Subcutaneous adipose tissue (tissue), 4 donors: ENCODE results near the gene PICK1. TPM values are rescaled to one million over a fixed set of nuclear protein-coding genes. Genes with fewer than 3 reads are reported as not detected.

Experiments
- CTCF ChIP-seq: fragments of 450-650 bp; IDR thresholded peaks from one replicate; pipeline ENCODE4 v1.5.1; 2016; ENCODE audit warnings: low read depth, mild to moderate bottlenecking, control low read depth, antibody characterized with exemption, moderate library complexity
- total RNA-seq, 4 donors: library from RNA; depleted of rRNA; stranded (reverse); fragments of >200 nt; gene quantifications; one replicate each; pipeline ENCODE4 v1.1.0, GENCODE V29; 2016

Gene PICK1
- total RNA-seq, 4 donors from 2014 or later: 12.9 to 42.1 (median 33.3) TPM

DNA sequence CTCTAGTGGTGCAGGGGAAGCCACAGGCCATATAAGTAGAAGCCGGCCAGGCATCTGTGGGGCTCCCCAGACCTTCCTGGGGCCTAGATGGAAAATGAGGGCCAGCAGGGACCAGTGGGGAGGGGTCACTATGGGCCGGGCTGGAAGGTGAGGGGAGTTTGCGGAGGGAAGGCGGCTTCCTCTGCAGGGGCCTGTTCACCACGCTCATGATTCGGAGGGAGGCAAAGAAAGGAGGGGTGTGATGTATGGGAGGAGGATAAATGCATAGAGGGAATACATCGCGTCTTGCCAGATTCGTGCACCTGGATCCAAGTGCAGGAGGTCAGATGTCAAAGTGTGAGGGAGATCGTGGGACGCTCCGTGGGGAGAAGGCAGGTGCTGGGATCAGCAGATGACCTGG lies 19.9 kb downstream of the PICK1 start:
- no peak for TF ChIP-seq CTCF

GRCh38 chr22:38077595-38077994 lies 20.4 kb downstream of the PICK1 start:
- TF ChIP-seq CTCF: no peak

DNA sequence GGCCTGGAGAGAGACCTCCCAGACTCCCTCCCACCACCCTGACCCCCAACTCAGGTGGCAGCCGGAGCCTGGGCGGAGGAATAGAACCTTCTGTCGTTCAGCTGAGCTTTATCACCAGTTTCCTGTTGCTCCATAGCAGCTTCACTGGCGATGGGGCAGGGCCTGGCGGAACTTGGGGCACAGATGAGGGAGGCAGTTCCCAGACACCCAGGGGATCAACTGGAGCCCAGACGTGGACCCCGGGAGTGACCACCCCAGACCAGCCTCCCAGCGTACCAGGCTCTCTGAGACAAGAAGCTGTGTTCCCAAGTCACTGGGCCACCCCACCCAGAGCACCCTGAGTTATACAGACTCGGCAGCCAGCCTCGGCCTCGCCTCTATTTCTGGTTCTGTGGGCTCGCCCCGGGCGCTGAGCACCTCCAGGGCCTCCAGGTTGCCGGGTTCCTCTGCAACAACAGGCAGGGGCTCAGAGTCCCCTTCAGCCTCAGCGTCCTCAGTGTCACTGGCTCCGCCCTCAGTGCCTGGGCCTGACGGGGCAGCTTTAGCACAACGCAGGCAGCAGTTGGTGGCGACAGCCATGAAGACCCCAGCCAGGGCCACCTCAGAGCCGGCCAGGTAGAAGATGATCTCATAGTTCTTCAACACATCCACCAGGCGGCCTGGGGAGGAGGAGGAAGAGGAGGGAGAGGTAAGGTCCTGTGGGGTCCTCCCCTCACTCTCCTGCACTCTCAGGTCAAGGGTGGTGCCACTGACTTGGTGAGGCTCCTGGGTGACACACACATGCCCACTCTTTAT lies 21.0 kb downstream of the PICK1 start:
- no peak for TF ChIP-seq CTCF

DNA sequence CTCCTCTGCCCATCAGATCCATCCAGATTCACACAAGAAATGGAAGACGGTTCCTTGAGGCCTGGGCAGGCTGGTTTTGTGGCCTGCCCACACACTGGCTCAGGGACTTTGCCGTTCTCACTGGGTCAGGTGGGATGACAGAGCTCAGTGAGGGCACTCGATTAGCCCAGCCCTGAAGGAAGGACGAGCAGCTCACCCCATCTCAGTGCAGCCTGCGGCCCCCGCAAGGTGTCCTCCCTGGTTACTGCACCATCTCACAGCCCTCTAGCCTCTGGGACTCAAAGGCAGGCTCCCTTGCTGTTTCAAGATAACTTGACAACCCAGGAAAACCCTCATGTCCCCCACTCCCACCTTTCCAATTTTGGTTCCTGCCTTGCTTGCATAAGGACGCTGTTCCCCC lies 22.6 kb downstream of the PICK1 start:
- no peak for TF ChIP-seq CTCF

- TF ChIP-seq CTCF: no peak
Observed at GRCh38 chr22:38080474-38080849, 23.3 kb downstream of the PICK1 start.

DNA sequence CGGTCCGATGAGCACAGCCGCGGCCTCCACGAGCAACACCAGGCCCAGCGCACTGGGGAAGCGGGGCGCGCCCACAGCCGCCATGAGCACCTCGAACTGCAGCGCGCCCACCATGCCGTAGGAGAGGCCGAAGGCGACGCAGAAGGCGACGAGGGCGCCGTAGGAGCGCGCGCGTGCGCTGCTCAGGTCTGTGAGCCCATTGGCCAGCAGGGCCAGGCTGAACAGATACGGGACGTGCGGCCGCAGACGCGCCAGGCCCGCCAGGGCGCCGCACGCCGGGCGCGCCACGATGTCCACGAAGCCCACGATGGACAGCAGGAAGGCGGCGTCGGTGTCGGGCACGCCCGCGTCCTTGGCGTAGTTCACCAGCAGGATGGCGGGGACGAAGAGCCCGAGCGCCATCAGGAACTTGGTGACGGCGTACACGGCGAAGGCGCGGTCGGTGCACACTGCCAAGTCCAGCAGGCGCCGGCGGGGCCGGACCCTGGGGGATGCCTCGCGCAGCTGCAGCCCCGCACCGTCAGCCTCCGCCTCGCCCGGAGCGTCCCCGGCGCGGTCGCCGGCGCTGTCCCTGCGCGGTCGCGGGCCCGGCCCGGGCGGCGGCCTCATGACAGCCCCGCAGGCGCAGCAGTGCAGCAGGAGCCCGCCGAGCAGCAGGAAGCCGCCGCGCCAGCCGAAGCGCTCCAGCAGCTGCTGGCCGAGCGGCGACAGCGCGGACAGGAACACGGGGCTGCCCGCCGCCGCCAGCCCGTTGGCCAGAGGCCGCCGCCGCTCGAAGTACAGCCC lies 23.8 kb downstream of the PICK1 start:
- TF ChIP-seq CTCF: no peak

DNA sequence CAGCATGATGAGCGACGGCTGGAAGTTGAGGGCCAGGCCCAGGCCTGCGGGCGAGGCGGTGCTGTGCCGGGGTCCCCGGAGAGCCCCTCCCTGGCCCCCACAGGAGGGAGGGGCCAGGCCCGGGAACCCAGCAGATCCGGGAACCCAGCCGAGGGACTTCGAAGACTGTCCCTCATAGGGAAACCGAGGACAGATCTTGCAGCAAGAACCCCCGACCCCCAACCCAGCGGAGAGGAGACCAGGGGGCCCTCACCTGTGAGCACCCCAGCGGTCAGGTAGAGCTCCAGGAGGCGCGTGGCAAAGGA lies 24.4 kb downstream of the PICK1 start:
- no peak for TF ChIP-seq CTCF
